HepG2 (cell line): ENCODE measurements around the gene PHKG2. TPM values are rescaled to one million over a fixed set of nuclear protein-coding genes. Genes with fewer than 3 reads are reported as not detected.

ENCODE experiments used
- DR1 ChIP-seq: sonication (generic); formaldehyde crosslinking; IDR thresholded peaks from 2 replicates; pipeline ENCODE4 v1.8.0; 2021; ENCODE audit warnings: mild to moderate bottlenecking, missing genetic modification reagents, inconsistent platforms
- ELF1 ChIP-seq: sonication (generic); formaldehyde crosslinking; IDR thresholded peaks from 2 replicates; pipeline ENCODE4 v1.4.0; 2020; ENCODE audit warnings: missing genetic modification reagents
- HNRNPK ChIP-seq: fragments of 200-400 bp; formaldehyde crosslinking; IDR thresholded peaks from 2 replicates; pipeline ENCODE4 v1.6.1; 2018; ENCODE audit warnings: low read length, low read depth, moderate library complexity, mild to moderate bottlenecking; ENCODE audit not compliant: poor library complexity, severe bottlenecking
- NR2F6 ChIP-seq, 2 experiments: IDR thresholded peaks; 2 replicates each; pipeline ENCODE4 v1.6.1; 2016; ENCODE audit warnings: antibody characterized with exemption in 1 of 2, mild to moderate bottlenecking in 1 of 2
- YEATS2 ChIP-seq: sonication (generic); formaldehyde crosslinking; IDR thresholded peaks from 2 replicates; pipeline ENCODE4 v1.4.0; 2020; ENCODE audit warnings: missing genetic modification reagents, borderline replicate concordance
- ZNF792 ChIP-seq: IDR thresholded peaks from 2 replicates; pipeline ENCODE4 v1.6.1; 2016
- polyA plus RNA-seq, 8 experiments: library from polyadenylated mRNA; depleted of rRNA in 3 of 8; stranded (reverse) in 7 of 8; unstranded in 1 of 8; fragments of >200 nt; fragmentation: Illumina TruSeq in 4 of 8; extraction: Trizol in 4 of 8; gene quantifications; 2 replicates each; pipeline versions ENCODE4 v1.2.1 to v1.2.3, GENCODE V29; 2011 to 2016; ENCODE audit warnings: low read depth in 4 of 8, missing spikeins in 1 of 8, mixed read lengths in 1 of 8; ENCODE audit not compliant: insufficient read depth in 1 of 8
- total RNA-seq, 5 experiments: library from RNA; depleted of rRNA; stranded (reverse); fragments of >200 nt; fragmentation: Illumina TruSeq; extraction: Trizol; gene quantifications; 2 replicates each; pipeline ENCODE4 v1.2.3, GENCODE V29; 2016; ENCODE audit warnings: low read depth in 1 of 5
- TF ChIP-seq, protein P1 (sequence below): sonication (generic); formaldehyde crosslinking; IDR thresholded peaks from 2 replicates; pipeline ENCODE4 v1.9.0; 2021; ENCODE audit warnings: missing genetic modification reagents, borderline replicate concordance
- TF ChIP-seq, protein P2 (sequence below): sonication (generic); formaldehyde crosslinking; IDR thresholded peaks from 2 replicates; pipeline ENCODE4 v1.4.0; 2020; ENCODE audit warnings: missing genetic modification reagents, borderline replicate concordance
- TF ChIP-seq, protein P3 (sequence below): IDR thresholded peaks from 2 replicates; pipeline ENCODE4 v1.6.1; 2016; ENCODE audit warnings: low read depth
- TF ChIP-seq, protein P4 (sequence below): IDR thresholded peaks from 2 replicates; pipeline ENCODE4 v1.6.1; 2016
- TF ChIP-seq, protein P5 (sequence below), 2 experiments: sonication (generic) in 1 of 2; formaldehyde crosslinking in 1 of 2; IDR thresholded peaks; 2 replicates each; pipeline versions ENCODE4 v1.4.0 to v1.6.1; 2018 to 2020; ENCODE audit warnings: missing genetic modification reagents in 2 of 2, borderline replicate concordance in 1 of 2, low read depth in 1 of 2, mild to moderate bottlenecking in 1 of 2, missing biosample characterization in 1 of 2

PHKG2 gene
- total and polyA plus RNA-seq, 2 of the 13 experiments (the other 11 are each of a cell fraction or from before 2014, with no cell fraction given) = 37.4 to 42.1 TPM

DNA sequence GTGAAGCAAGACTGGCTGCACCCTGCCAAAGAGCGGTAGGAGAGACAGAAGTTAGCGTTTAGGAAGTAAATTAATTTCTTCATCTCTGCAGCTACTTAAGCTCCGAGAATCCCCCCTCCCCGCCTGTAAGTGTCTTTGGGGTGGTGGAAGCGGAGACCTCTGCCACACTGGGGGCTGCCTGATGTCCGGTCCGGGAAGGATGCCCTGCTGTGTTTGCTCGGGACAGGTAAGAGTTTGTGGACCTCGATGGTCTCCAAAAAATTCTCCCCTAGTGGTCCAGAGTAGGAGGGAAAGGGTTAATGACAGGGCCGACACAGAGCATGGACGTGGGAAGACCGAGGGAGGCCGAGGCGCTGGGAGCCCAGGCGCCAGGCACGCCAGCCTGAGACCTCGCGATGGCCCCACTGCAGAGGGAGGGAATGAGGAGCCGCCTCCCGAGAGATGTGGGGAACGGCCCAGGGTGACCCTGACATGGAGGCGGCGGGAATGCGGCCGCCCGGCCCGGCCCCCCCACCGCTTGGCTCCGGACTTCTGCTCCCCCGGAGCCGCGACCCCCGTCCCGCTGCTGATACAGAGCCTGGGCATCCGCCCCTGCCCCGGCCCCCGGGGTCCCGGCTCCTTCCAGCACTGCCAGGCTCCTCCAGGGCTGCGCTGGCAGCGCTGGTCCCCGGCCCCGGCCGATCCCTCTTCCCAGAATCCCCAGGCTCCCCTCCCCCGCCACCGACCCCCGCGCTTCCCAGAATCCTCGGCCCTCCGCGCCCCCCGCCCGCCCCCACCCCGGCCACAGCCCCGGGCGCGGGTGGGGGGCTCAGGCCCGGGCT, 38.1 kb downstream of the PHKG2 start (continued):
- TF ChIP-seq, protein P1, sequence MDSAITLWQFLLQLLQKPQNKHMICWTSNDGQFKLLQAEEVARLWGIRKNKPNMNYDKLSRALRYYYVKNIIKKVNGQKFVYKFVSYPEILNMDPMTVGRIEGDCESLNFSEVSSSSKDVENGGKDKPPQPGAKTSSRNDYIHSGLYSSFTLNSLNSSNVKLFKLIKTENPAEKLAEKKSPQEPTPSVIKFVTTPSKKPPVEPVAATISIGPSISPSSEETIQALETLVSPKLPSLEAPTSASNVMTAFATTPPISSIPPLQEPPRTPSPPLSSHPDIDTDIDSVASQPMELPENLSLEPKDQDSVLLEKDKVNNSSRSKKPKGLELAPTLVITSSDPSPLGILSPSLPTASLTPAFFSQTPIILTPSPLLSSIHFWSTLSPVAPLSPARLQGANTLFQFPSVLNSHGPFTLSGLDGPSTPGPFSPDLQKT (CRISPR knock-in tag) = 0 out of 2 replicates have a peak, but pooled peaks have one; percentile 48
- TF ChIP-seq, protein P2, sequence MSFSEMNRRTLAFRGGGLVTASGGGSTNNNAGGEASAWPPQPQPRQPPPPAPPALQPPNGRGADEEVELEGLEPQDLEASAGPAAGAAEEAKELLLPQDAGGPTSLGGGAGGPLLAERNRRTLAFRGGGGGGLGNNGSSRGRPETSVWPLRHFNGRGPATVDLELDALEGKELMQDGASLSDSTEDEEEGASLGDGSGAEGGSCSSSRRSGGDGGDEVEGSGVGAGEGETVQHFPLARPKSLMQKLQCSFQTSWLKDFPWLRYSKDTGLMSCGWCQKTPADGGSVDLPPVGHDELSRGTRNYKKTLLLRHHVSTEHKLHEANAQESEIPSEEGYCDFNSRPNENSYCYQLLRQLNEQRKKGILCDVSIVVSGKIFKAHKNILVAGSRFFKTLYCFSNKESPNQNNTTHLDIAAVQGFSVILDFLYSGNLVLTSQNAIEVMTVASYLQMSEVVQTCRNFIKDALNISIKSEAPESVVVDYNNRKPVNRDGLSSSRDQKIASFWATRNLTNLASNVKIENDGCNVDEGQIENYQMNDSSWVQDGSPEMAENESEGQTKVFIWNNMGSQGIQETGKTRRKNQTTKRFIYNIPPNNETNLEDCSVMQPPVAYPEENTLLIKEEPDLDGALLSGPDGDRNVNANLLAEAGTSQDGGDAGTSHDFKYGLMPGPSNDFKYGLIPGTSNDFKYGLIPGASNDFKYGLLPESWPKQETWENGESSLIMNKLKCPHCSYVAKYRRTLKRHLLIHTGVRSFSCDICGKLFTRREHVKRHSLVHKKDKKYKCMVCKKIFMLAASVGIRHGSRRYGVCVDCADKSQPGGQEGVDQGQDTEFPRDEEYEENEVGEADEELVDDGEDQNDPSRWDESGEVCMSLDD = 0 out of 2 replicates have a peak, but pooled peaks have one; percentile 30
- 0 out of 2 replicates have a peak, but pooled peaks have one; percentile 27 for TF ChIP-seq ZNF792 (CRISPR knock-in tag)
- TF ChIP-seq, protein P3, sequence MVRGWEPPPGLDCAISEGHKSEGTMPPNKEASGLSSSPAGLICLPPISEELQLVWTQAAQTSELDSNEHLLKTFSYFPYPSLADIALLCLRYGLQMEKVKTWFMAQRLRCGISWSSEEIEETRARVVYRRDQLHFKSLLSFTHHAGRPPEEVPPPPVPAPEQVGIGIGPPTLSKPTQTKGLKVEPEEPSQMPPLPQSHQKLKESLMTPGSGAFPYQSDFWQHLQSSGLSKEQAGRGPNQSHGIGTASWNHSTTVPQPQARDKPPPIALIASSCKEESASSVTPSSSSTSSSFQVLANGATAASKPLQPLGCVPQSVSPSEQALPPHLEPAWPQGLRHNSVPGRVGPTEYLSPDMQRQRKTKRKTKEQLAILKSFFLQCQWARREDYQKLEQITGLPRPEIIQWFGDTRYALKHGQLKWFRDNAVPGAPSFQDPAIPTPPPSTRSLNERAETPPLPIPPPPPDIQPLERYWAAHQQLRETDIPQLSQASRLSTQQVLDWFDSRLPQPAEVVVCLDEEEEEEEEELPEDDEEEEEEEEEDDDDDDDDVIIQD (CRISPR knock-in tag) = no peak
- TF ChIP-seq YEATS2 (CRISPR knock-in tag) = peak; percentile 34; the same call in 1 of the 2 replicates
- peak; percentile 61; the same call in 1 of the 2 replicates for TF ChIP-seq DR1 (CRISPR knock-in tag)
- peak; percentile 77 for TF ChIP-seq HNRNPK
- no peak for TF ChIP-seq NR2F6 (IDR thresholded peaks at IDR 0.05)
- 0 out of 2 replicates have a peak, but pooled peaks have one; percentile 6 for TF ChIP-seq NR2F6 (CRISPR knock-in tag; IDR thresholded peaks at IDR 0.05)
- TF ChIP-seq, protein P4, sequence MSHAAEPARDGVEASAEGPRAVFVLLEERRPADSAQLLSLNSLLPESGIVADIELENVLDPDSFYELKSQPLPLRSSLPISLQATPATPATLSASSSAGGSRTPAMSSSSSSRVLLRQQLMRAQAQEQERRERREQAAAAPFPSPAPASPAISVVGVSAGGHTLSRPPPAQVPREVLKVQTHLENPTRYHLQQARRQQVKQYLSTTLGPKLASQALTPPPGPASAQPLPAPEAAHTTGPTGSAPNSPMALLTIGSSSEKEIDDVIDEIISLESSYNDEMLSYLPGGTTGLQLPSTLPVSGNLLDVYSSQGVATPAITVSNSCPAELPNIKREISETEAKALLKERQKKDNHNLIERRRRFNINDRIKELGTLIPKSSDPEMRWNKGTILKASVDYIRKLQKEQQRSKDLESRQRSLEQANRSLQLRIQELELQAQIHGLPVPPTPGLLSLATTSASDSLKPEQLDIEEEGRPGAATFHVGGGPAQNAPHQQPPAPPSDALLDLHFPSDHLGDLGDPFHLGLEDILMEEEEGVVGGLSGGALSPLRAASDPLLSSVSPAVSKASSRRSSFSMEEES (CRISPR knock-in tag) = peak; percentile 46; the same call in 1 of the 2 replicates
- TF ChIP-seq ELF1 (CRISPR knock-in tag) = no peak
- TF ChIP-seq, protein P5, sequence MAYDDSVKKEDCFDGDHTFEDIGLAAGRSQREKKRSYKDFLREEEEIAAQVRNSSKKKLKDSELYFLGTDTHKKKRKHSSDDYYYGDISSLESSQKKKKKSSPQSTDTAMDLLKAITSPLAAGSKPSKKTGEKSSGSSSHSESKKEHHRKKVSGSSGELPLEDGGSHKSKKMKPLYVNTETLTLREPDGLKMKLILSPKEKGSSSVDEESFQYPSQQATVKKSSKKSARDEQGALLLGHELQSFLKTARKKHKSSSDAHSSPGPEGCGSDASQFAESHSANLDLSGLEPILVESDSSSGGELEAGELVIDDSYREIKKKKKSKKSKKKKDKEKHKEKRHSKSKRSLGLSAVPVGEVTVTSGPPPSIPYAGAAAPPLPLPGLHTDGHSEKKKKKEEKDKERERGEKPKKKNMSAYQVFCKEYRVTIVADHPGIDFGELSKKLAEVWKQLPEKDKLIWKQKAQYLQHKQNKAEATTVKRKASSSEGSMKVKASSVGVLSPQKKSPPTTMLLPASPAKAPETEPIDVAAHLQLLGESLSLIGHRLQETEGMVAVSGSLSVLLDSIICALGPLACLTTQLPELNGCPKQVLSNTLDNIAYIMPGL (CRISPR knock-in tag; IDR thresholded peaks at IDR 0.05; ENCODE audit: borderline replicate concordance in 1 of 2, low read depth in 1 of 2) = 0 out of 4 replicates have a peak, but pooled peaks of 1 of the 2 experiments have one; percentile 19
